ENCODE measurements around the gene PALM3.
A peak's percentile ranks its signal among the peaks of the same experiment; 100 is the strongest.

GRCh38 chr19:14073925-14074838 is 12.3 kb upstream of the PALM3 start:
- no peak for TF ChIP-seq EZH2 (IDR thresholded peaks at IDR 0.05; ENCODE audit: borderline replicate concordance, low read length)
- TF ChIP-seq, protein P1, sequence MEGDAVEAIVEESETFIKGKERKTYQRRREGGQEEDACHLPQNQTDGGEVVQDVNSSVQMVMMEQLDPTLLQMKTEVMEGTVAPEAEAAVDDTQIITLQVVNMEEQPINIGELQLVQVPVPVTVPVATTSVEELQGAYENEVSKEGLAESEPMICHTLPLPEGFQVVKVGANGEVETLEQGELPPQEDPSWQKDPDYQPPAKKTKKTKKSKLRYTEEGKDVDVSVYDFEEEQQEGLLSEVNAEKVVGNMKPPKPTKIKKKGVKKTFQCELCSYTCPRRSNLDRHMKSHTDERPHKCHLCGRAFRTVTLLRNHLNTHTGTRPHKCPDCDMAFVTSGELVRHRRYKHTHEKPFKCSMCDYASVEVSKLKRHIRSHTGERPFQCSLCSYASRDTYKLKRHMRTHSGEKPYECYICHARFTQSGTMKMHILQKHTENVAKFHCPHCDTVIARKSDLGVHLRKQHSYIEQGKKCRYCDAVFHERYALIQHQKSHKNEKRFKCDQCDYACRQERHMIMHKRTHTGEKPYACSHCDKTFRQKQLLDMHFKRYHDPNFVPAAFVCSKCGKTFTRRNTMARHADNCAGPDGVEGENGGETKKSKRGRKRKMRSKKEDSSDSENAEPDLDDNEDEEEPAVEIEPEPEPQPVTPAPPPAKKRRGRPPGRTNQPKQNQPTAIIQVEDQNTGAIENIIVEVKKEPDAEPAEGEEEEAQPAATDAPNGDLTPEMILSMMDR (conservative IDR thresholded peaks at IDR 0.05 in 1 of 2, IDR thresholded peaks at IDR 0.05 in 1 of 2; ENCODE audit: extremely low read depth in 1 of 2, insufficient read depth in 1 of 2, low read depth in 1 of 2, low read length in 2 of 2), result peak in 1 of 2 donors; percentile 0

Measured in mammary epithelial cell (primary cell).